ENCODE results near the gene MRPL2. TPM values are rescaled to one million over a fixed set of nuclear protein-coding genes. Genes with fewer than 3 reads are reported as not detected.

The MRPL2 gene
- total and polyA plus RNA-seq, 2 experiments from 2014 or later: 19.7 to 71.9 TPM

DNA sequence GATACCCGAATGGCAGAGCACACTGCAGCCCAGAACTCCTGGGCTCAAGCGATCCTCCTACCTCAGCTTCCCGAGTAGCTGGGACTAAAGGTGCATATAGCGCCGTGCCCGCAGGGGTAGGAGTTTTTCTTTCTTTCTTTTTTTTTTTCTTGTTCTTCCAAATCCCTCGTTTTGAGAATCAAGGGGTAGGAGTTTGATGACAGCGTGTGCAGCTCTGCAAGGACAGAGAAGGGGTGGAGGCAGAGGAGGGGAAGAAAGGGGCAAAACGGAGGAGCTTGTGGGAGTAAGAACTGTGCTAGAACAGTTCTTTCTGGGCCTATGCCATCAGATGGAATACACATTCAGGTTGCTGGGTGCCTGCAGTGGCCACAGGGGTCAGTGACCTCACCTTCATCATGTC is 22.5 kb downstream of the MRPL2 start:
- Histone ChIP-seq H3K9ac (no peak overlapping the region), H3K9me3 (ENCODE audit: low read depth) (no peaks in the 10 kb centered on the region), H3K79me2 (ENCODE audit: insufficient read depth) (no peaks in the 10 kb centered on the region), H3K27ac (no peak overlapping the region), H3K36me3 (ENCODE audit: low read depth) (no peaks in the 10 kb centered on the region; the same call in 1 of the 2 replicates), H3K9me2 (ENCODE audit: insufficient read depth) (no peaks in the 10 kb centered on the region), H3F3A (ENCODE audit: insufficient read depth) (peaks cover 26% of the 10 kb centered on the region; the same call in 1 of the 2 replicates), H3K4me2 (ENCODE audit: unreplicated experiment) (no peak overlapping the region), H3K4me1 (ENCODE audit: insufficient read depth) (no peaks in the 10 kb centered on the region), H3K4me3 (no peak overlapping the region), H2AFZ (no peak overlapping the region), H3K27me3 (replicated peaks; ENCODE audit: insufficient read depth) (no peaks in the 10 kb centered on the region), H4K20me1 (ENCODE audit: insufficient read depth) (no peaks in the 10 kb centered on the region)
- 92 to 93% methylated on average over 9 of the region's 9 CpGs for WGBS, 2 experiments (ENCODE audit: low coverage in 1 of 2, low lambda C conversion rate in 2 of 2, missing lambda C conversion rate in 2 of 2)
- DNase-seq: no peak
- no peak for TF ChIP-seq EZH2phosphoT487 (IDR thresholded peaks at IDR 0.05; ENCODE audit: insufficient read depth, low read depth)
- TF ChIP-seq EZH2 (IDR thresholded peaks at IDR 0.05; ENCODE audit: insufficient read depth, poor library complexity, severe bottlenecking): no peak
- in situ Hi-C loops (cut with MboI): no loop called here

DNA sequence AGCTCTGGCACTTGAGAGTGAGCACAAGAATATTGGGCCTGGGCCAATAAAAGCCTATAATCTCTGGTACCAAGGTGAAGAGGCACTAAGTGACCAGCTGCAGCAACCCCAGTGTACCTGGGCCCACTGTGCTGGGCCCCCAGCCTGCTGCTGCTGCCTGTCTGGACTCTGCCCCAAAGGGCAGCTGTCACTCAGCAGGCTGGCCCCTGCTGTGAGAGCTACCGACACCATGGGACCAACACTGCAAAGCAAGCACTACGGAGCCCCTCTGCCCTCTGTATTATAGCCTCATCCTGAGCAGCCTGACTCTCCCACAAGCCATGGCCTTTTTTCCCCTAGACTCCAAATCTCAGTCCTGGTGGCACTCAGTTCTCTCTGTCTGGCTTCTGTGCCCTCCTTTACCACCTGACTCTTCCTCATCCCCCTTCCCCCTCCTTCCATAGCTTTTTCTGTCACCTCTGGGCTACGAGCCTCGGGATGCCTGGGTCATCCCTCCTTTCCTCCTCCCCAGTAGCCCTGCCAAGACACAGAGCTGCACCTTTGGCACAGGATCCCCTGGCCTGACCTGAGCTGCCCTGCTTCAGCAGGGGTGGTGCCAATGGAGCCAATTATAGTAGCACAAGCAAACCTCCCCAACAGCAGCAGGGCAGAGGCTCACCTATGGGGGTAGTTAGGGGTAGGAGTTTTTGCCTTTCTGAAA is 23.6 kb downstream of the MRPL2 start:
- in situ Hi-C loops (cut with MboI): no loop called here
- Histone ChIP-seq H3K9me2 (ENCODE audit: insufficient read depth) (no peaks in the 10 kb centered on the region), H3K9ac (no peak overlapping the region), H3K27ac (no peak overlapping the region), H3K27me3 (replicated peaks; ENCODE audit: insufficient read depth) (no peaks in the 10 kb centered on the region), H3K4me1 (ENCODE audit: insufficient read depth) (no peaks in the 10 kb centered on the region), H3K36me3 (ENCODE audit: low read depth) (peaks cover 6% of the 10 kb centered on the region; the same call in 1 of the 2 replicates), H3K79me2 (ENCODE audit: insufficient read depth) (no peaks in the 10 kb centered on the region), H3K4me3 (no peak overlapping the region), H3K4me2 (ENCODE audit: unreplicated experiment) (no peak overlapping the region), H3K9me3 (ENCODE audit: low read depth) (no peaks in the 10 kb centered on the region), H4K20me1 (ENCODE audit: insufficient read depth) (no peaks in the 10 kb centered on the region), H3F3A (ENCODE audit: insufficient read depth) (peaks cover 29% of the 10 kb centered on the region; the same call in 1 of the 2 replicates), H2AFZ (no peak overlapping the region)
- 66 to 74% methylated on average over 4 of the region's 4 CpGs for WGBS, 2 experiments (ENCODE audit: low coverage in 1 of 2, low lambda C conversion rate in 2 of 2, missing lambda C conversion rate in 2 of 2)
- DNase-seq: no peak
- no peak for TF ChIP-seq EZH2phosphoT487 (IDR thresholded peaks at IDR 0.05; ENCODE audit: insufficient read depth, low read depth)
- no peak for TF ChIP-seq EZH2 (IDR thresholded peaks at IDR 0.05; ENCODE audit: insufficient read depth, poor library complexity, severe bottlenecking)

- Histone ChIP-seq H2AFZ (no peak overlapping the region), H3K9me2 (ENCODE audit: insufficient read depth) (no peaks in the 10 kb centered on the region), H3K36me3 (ENCODE audit: low read depth) (peaks cover 15% of the 10 kb centered on the region; the same call in 1 of the 2 replicates), H3K27ac (no peak overlapping the region), H3K4me3 (no peak overlapping the region), H3K79me2 (ENCODE audit: insufficient read depth) (no peaks in the 10 kb centered on the region), H3K27me3 (replicated peaks; ENCODE audit: insufficient read depth) (no peaks in the 10 kb centered on the region), H3K4me1 (ENCODE audit: insufficient read depth) (no peaks in the 10 kb centered on the region), H3K9me3 (ENCODE audit: low read depth) (no peaks in the 10 kb centered on the region), H3K9ac (no peak overlapping the region), H4K20me1 (ENCODE audit: insufficient read depth) (no peaks in the 10 kb centered on the region), H3F3A (ENCODE audit: insufficient read depth) (peaks cover 40% of the 10 kb centered on the region; the same call in 1 of the 2 replicates), H3K4me2 (ENCODE audit: unreplicated experiment) (no peak overlapping the region)
- TF ChIP-seq EZH2phosphoT487 (IDR thresholded peaks at IDR 0.05; ENCODE audit: insufficient read depth, low read depth) (no peak), EZH2 (IDR thresholded peaks at IDR 0.05; ENCODE audit: insufficient read depth, poor library complexity, severe bottlenecking) (no peak)
- DNase-seq: no peak
- in situ Hi-C loops (cut with MboI): no loop called here
- 75 to 78% methylated on average over 2 of the region's 2 CpGs for WGBS, 2 experiments (ENCODE audit: low coverage in 1 of 2, low lambda C conversion rate in 2 of 2, missing lambda C conversion rate in 2 of 2)
Measured at GRCh38 chr6:43034190-43034525, 25.1 kb downstream of the MRPL2 start.

GRCh38 chr6:43033496-43034189 is 25.6 kb downstream of the MRPL2 start:
- no peak overlapping the region for H3K27ac ChIP-seq
- in situ Hi-C loops (cut with MboI): no loop called here
- peaks cover 40% of the 10 kb centered on the region; the same call in 1 of the 2 replicates for H3F3A ChIP-seq (ENCODE audit: insufficient read depth)
- no peaks in the 10 kb centered on the region for H3K9me2 ChIP-seq (ENCODE audit: insufficient read depth)
- H3K36me3 ChIP-seq (ENCODE audit: low read depth): peaks cover 19% of the 10 kb centered on the region; the same call in 1 of the 2 replicates
- H3K4me1 ChIP-seq (ENCODE audit: insufficient read depth): no peaks in the 10 kb centered on the region
- H3K79me2 ChIP-seq (ENCODE audit: insufficient read depth): no peaks in the 10 kb centered on the region
- H3K4me2 ChIP-seq (ENCODE audit: unreplicated experiment): no peak overlapping the region
- no peak overlapping the region for H3K9ac ChIP-seq
- no peak overlapping the region for H3K4me3 ChIP-seq
- WGBS, 2 experiments (ENCODE audit: low coverage in 1 of 2, low lambda C conversion rate in 2 of 2, missing lambda C conversion rate in 2 of 2): 93% methylated on average over 2 of the region's 2 CpGs
- H4K20me1 ChIP-seq (ENCODE audit: insufficient read depth): no peaks in the 10 kb centered on the region
- TF ChIP-seq EZH2phosphoT487 (IDR thresholded peaks at IDR 0.05; ENCODE audit: insufficient read depth, low read depth): no peak
- no peak for TF ChIP-seq EZH2 (IDR thresholded peaks at IDR 0.05; ENCODE audit: insufficient read depth, poor library complexity, severe bottlenecking)
- H3K9me3 ChIP-seq (ENCODE audit: low read depth): no peaks in the 10 kb centered on the region
- H2AFZ ChIP-seq: no peak overlapping the region
- DNase-seq: no peak
- H3K27me3 ChIP-seq (replicated peaks; ENCODE audit: insufficient read depth): no peaks in the 10 kb centered on the region

Measured in GM23248 (cell line).